Fibroblast of the aortic adventitia (primary cell): ENCODE data around the gene BLTP1. TPM values are rescaled to one million over a fixed set of nuclear protein-coding genes. Genes with fewer than 3 reads are reported as not detected.

Source experiments
- DNase-seq: peaks from one replicate; pipeline ENCODE4 v3.0.0-alpha.2; 2010; ENCODE audit warnings: low read depth
- H3K4me3 ChIP-seq: 2 replicates; pipeline ENCODE4 v1.5.1; 2011; ENCODE audit warnings: low read depth, mild to moderate bottlenecking, control low read depth, low read length, moderate library complexity
- CTCF ChIP-seq: IDR thresholded peaks from 2 replicates; pipeline ENCODE4 v1.5.1; 2011; ENCODE audit warnings: mild to moderate bottlenecking, low read length, control low read depth, inconsistent platforms; ENCODE audit not compliant: insufficient read depth
- total RNA-seq: library from RNA; depleted of rRNA; stranded (reverse); fragments of >200 nt; gene quantifications from 2 replicates; pipeline ENCODE4 v1.2.3, GENCODE V29; 2012; ENCODE audit warnings: low replicate concordance

Gene BLTP1
- total RNA-seq, 1 donor: 132 TPM

DNA sequence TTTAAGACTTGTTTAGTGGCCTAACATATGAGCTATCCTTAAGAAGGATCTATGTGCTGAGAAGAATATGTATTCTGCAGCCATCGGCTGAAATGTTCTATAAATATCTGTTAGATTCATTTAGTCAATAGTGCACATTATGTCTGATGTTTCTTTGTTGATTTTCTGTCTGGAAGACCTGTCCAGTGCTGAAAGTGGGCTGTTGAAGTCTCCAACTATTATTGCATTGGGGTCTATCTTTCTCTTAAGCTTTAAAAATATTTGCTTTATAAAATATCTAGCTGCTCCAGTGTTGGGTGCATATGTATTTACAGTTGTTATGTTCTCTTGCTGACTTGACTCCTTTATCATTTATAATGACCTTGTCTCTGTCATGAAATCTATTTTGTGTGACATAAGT is 9.4 kb upstream of the BLTP1 start:
- no peak for DNase-seq
- no peak for TF ChIP-seq CTCF
- H3K4me3 ChIP-seq: no peak overlapping the region

- TF ChIP-seq CTCF: no peak
- no peak overlapping the region for H3K4me3 ChIP-seq
Measured at GRCh38 chr4:122146652-122147051, 5.5 kb upstream of the BLTP1 start.

GRCh38 chr4:122150931-122151330 is 1.2 kb upstream of the BLTP1 start:
- TF ChIP-seq CTCF: no peak
- no peak overlapping the region for H3K4me3 ChIP-seq
- DNase-seq: no peak

More at GRCh38 chr4:122146652-122147051, 5.5 kb upstream of the BLTP1 start:
- no peak for DNase-seq

DNA sequence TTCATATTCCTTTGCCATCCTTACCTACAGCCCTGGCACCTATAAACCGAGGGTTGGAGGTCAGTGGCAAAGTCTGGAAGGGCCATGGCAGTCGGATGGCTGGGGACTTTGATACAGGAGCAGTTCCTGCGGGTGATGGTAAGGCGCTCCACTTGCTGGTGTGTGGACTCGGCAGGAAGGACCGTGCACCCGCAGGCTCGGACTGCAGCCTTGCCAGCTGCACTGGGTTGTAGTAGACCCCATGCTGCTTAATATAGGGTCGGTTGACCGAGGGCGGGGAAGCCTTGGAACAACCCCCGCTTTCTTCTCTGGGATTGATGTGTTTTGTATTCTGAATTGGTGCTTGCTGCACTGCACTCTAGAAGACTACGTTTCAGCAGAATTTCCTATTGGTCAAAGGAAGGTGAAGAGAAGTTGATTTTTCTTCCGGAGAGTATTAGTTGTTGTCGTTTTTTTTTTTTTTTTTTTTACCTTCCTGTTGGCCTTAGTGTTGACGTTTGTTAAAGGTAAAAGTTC is 638 bp downstream of the BLTP1 start:
- no peak for TF ChIP-seq CTCF
- peak; percentile 30 for DNase-seq
- peak overlapping the region; percentile 94 for H3K4me3 ChIP-seq

DNA sequence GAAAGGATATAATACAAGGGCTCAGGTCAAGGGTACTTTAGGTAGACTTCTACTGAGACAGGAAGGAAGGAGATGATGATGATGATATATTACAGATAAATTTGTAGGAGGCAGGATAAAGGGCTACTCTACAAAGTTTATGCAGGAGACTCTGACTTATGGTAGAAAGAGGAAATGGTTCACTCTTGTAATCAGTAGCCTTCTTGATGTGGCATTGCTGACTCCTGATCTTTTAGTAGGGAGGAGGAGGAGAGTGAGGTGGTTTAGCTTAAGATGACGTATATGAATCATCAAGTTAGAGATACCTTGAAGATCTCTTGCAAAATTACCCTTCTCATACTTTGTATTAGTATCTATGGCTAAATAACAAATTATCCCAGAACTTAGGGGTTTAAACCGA is 4.7 kb downstream of the BLTP1 start:
- no peak for TF ChIP-seq CTCF
- DNase-seq: no peak
- H3K4me3 ChIP-seq: no peak overlapping the region

GRCh38 chr4:122163301-122163700 is 11.2 kb downstream of the BLTP1 start:
- H3K4me3 ChIP-seq: no peak overlapping the region
- DNase-seq: no peak
- no peak for TF ChIP-seq CTCF

DNA sequence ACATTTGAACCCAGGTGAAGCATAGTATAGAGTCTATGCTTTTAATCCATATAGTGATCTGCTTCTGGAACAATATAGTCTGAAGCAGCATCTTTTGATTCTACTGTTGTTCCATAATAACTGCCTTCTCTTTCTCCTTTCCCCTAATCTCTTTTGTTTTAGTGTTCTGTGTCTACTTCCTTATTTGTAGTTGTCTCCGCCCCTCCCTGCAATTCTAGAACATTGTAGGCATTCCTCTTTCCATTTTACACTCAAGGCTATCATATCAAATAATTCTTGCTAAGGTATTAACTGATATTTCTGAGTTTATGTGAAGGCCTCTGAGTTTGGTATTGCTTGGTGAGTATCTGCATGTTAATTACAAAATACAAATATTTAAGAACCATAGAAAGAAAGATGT is 11.6 kb downstream of the BLTP1 start:
- no peak overlapping the region for H3K4me3 ChIP-seq
- no peak for TF ChIP-seq CTCF
- no peak for DNase-seq
